Right ventricle myocardium superior (tissue), 1 donor: ENCODE measurements around the gene CALHM4. TPM values are rescaled to one million over a fixed set of nuclear protein-coding genes. Genes with fewer than 3 reads are reported as not detected.

Experiments
- ATAC-seq: fragments of 200-7000 bp; cut with Tn5 transposase; one replicate; pipeline ENCODE4 v1.9.1; 2020; ENCODE audit warnings: mild to moderate bottlenecking; ENCODE audit not compliant: poor library complexity
- DNase-seq: peaks from one replicate; pipeline ENCODE4 v3.0.0-alpha.2; 2020
- intact Hi-C: fragments of 100-400 bp; cut with DNase I; formaldehyde crosslinking; loops from one replicate; pipeline ENCODE4 v1.11.2; 2022
- long read RNA-seq: library from polyadenylated mRNA; unstranded; transcript quantifications from one replicate; pipeline ENCODE4 v2.0.0, GENCODE V29; 2021
- total RNA-seq: library from RNA; stranded (reverse); fragmentation: NEBNext Ultra II Directional; extraction: Animal tissue kit (Norgen Biotek cat#: 25700); gene quantifications from one replicate; pipeline ENCODE4 v1.2.1, GENCODE V29; 2021
- donor health status: DM: no; HTN: yes; CAD: no; lungs with severe emphysema.

Gene CALHM4
- not detected for total RNA-seq
- long read RNA-seq, result 0 reads

GRCh38 chr6:116553451-116553850, at the start of gene CALHM4:
Gene CALHM4, plus strand, starts transcription at chr6:116553751. Its CDS starts 43 bp downstream, at chr6:116553794.
- ATAC-seq (no peak), DNase-seq (no peak)
- intact Hi-C loops, result no loop called here

GRCh38 chr6:116507324-116507723, 46.2 kb upstream of the CALHM4 start:
- DNase-seq (no peak), ATAC-seq (no peak)
- intact Hi-C loops, result no loop called here

GRCh38 chr6:116508527-116508926, 45.0 kb upstream of the CALHM4 start:
- intact Hi-C loops, result no loop called here
- no peak for ATAC-seq
- DNase-seq, result no peak

- peak; percentile 66 for DNase-seq
- peak; percentile 89 for ATAC-seq
- intact Hi-C loops, result no loop called here
Observed at GRCh38 chr6:116511424-116512110, 42.0 kb upstream of the CALHM4 start, which contains the start of gene CALHM5. Gene CALHM5, plus strand, starts transcription at chr6:116511639. Its CDS starts 58 bp downstream, at chr6:116511697.

DNA sequence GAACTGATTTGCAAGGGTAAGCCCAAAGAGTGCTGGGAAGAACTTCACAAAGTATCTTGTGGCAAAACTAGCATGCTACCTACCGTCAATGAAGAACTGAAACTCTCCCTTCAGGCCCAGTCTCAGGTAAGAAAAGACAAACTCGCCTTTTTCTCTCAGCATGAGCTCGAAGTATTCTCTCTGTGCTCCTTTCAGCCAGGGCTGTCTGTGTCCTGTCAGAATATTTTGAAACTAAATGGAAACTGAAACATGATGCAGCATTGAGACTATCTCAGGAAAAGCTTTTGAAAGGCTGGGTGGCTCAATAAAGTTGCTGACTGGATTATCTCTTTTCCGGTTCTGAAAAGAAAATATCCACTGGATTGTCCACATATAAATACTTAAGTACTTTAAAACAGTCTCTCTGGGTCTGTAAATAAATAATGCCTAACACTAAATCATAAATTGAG, 41.4 kb upstream of the CALHM4 start:
- intact Hi-C loops, result no loop called here

GRCh38 chr6:116512734-116513133, 40.8 kb upstream of the CALHM4 start:
- intact Hi-C loops, result no loop called here
- peak; percentile 28 for ATAC-seq
- DNase-seq, result no peak

More for the DNA sequence above, 41.4 kb upstream of the CALHM4 start:
- DNase-seq, result no peak
- ATAC-seq, result peak; percentile 63

GRCh38 chr6:116513224-116513875, 40.2 kb upstream of the CALHM4 start:
- intact Hi-C loops, result no loop called here
- no peak for ATAC-seq
- DNase-seq, result no peak

GRCh38 chr6:116514111-116514510, 39.4 kb upstream of the CALHM4 start:
- no peak for ATAC-seq
- DNase-seq, result no peak
- intact Hi-C loops, result no loop called here

GRCh38 chr6:116515141-116515540, 38.4 kb upstream of the CALHM4 start:
- ATAC-seq (no peak), DNase-seq (no peak)
- intact Hi-C loops, result no loop called here

- ATAC-seq, result no peak
- intact Hi-C loops, result no loop called here
- DNase-seq, result no peak
Observed at GRCh38 chr6:116518621-116519368, 34.8 kb upstream of the CALHM4 start.

DNA sequence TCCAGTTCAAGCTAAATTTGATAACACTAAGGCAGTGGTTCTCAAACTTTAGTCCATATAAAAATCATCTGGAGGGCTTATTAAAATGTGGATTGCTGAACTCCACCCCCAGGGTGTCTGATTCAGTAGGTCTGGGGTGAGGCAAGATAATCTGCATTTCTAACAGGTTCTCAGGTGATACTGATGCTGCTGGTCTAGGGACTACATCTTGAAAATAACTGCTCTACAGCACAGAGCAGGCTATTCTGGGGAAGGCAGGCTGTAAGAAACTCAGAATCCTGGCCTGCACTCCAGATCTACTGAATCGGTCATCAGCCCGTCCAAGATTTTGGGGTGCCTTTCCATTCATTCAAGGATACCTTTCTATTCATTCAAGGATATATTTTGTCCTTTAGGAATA, 30.7 kb upstream of the CALHM4 start:
- DNase-seq, result no peak
- intact Hi-C loops, result no loop called here
- no peak for ATAC-seq

- intact Hi-C loops, result no loop called here
- no peak for DNase-seq
- no peak for ATAC-seq
Observed at GRCh38 chr6:116524236-116524635, 29.3 kb upstream of the CALHM4 start.

- intact Hi-C loops, result no loop called here
- ATAC-seq (no peak), DNase-seq (no peak)
Observed at GRCh38 chr6:116528133-116528532, 25.4 kb upstream of the CALHM4 start.

DNA sequence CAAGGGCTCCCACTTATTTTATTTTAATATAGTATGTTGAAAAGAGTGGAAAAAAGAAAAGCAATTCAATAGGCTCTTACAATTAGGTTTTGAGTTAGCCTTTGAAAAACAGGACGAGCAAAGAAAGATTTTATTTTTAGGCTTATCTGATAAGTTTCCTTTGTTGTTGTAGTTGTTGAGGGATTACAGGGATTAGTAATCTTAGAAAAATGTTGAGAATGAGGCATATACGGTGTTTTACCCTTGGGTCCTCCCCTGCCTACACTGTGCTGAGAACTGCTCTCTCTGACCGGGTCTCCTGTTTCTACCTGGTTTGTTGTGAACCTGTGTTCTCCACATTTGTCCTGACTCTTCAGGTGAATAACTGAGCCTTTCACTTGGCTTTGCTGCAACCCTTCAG, 24.8 kb upstream of the CALHM4 start:
- no peak for ATAC-seq
- intact Hi-C loops, result no loop called here
- no peak for DNase-seq

GRCh38 chr6:116529466-116530290, 23.9 kb upstream of the CALHM4 start:
- DNase-seq (no peak), ATAC-seq (no peak)
- intact Hi-C loops, result loop anchor here (5.0 kb wide), 1 partner anchor 242 kb away; no protein-coding TSS in a partner anchor

DNA sequence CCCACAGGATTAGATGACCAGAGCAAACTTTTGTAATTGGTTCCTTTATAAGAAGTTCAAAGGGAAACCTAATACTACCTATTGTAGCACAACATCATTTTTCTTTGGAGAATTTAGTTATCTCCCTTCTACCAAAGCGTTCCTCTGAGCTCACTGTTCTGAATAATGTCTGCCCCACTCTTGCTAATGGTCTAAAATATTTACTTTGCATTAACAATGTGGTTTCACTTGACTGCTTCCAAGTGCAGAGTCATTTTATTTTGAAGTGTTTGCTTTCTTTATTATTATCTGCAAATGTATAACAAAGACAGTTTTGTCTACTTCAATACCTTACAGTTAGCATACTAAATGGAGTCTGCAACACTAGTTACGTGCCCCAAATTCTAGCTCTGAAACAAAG, 23.1 kb upstream of the CALHM4 start:
- intact Hi-C loops, result loop anchor here (5.0 kb wide), 1 partner anchor 243 kb away; no protein-coding TSS in a partner anchor
- ATAC-seq, result no peak

GRCh38 chr6:116531675-116532570, 21.6 kb upstream of the CALHM4 start:
- intact Hi-C loops, result loop anchor here (5.0 kb wide), 1 partner anchor 245 kb away; no protein-coding TSS in a partner anchor
- DNase-seq (peak; percentile 37), ATAC-seq (peak; percentile 89)

More for the DNA sequence above, 23.1 kb upstream of the CALHM4 start:
- DNase-seq, result no peak
